Measurements from ENCODE around the gene MAN1C1. TPM values are rescaled to one million over a fixed set of nuclear protein-coding genes. Genes with fewer than 3 reads are reported as not detected.

Gene MAN1C1
- total RNA-seq, 1 experiment from 2014 or later: 1.2 TPM

GRCh38 chr1:25826571-25826970 is 210.0 kb downstream of the MAN1C1 start:
- Histone ChIP-seq H3K4me3 (replicated peaks in 1 of 2; ENCODE audit: low read depth in 1 of 2, low read length in 2 of 2) (no peak overlapping the region), H3K27ac (ENCODE audit: low read depth, low read length) (no peak overlapping the region), H3K79me2 (ENCODE audit: insufficient read depth, low read length) (peaks cover 16% of the 10 kb centered on the region; the same call in 1 of the 2 replicates), H2AFZ (ENCODE audit: low read depth, low read length, poor library complexity, severe bottlenecking) (no peak overlapping the region), H3K9me3 (ENCODE audit: control insufficient read depth in 1 of 2, insufficient read depth in 1 of 2, low read depth in 1 of 2, low read length in 2 of 2) (no peaks in the 10 kb centered on the region), H3K9me2 (ENCODE audit: insufficient read depth) (no peaks in the 10 kb centered on the region), H3K27me3 (ENCODE audit: insufficient read depth, low read length) (no peaks in the 10 kb centered on the region), H3K36me3 (ENCODE audit: control insufficient read depth in 1 of 2, insufficient read depth in 2 of 2, low read length in 2 of 2) (peaks cover 28 to 37% of the 10 kb centered on the region in 2 experiments), H3K9ac (ENCODE audit: low read length) (no peak overlapping the region), H3K4me1 (ENCODE audit: control insufficient read depth in 1 of 2, insufficient read depth in 2 of 2, low read length in 2 of 2) (peaks cover 0 to 4% of the 10 kb centered on the region in 2 experiments; a peak in 1 of 4 replicates), H3K4me2 (ENCODE audit: low read length) (no peak overlapping the region), H4K20me1 (ENCODE audit: insufficient read depth) (no peaks in the 10 kb centered on the region)
- ATAC-seq: no peak
- no peak for DNase-seq (ENCODE audit: low read depth, low spot score)
- RAD21 ChIA-PET (ENCODE audit: low non-redundant PET in 1 of 2, low total read pairs in 2 of 2, uncharacterized antibody in 2 of 2, unreplicated experiment in 2 of 2): no interaction called here
- no TSS peak for BruUV-seq (replicated peaks)
- CTCF ChIA-PET: no interaction called here
- POLR2A ChIA-PET: no interaction called here
- intact Hi-C loops (cut with micrococcal nuclease): no loop called here
- no peak for TF ChIP-seq CEBPB (IDR thresholded peaks at IDR 0.05; ENCODE audit: low read depth)
- TF ChIP-seq POLR2AphosphoS5 (IDR thresholded peaks at IDR 0.05; ENCODE audit: low read depth, low read length): no peak
- no peak for TF ChIP-seq SRF (IDR thresholded peaks at IDR 0.05; ENCODE audit: low read depth)
- TF ChIP-seq ATF3 (IDR thresholded peaks at IDR 0.05): no peak
- TF ChIP-seq ELF1 (IDR thresholded peaks at IDR 0.05; ENCODE audit: borderline replicate concordance, low read depth): no peak
- no peak for TF ChIP-seq CBX3 (IDR thresholded peaks at IDR 0.05; ENCODE audit: low read depth)
- no peak for TF ChIP-seq SP1 (IDR thresholded peaks at IDR 0.05; ENCODE audit: low read depth)
- TF ChIP-seq ZFX (IDR thresholded peaks at IDR 0.05): no peak
- TF ChIP-seq EZH2phosphoT487 (IDR thresholded peaks at IDR 0.05; ENCODE audit: borderline replicate concordance): no peak
- TF ChIP-seq TCF7L2 (IDR thresholded peaks at IDR 0.05; ENCODE audit: borderline replicate concordance, extremely low read depth, insufficient read depth, insufficient read length): no peak
- TF ChIP-seq ZNF274 (IDR thresholded peaks at IDR 0.05; ENCODE audit: low read depth, low read length): no peak
- no peak for TF ChIP-seq REST (IDR thresholded peaks at IDR 0.05; ENCODE audit: low read depth)
- TF ChIP-seq, protein P1, sequence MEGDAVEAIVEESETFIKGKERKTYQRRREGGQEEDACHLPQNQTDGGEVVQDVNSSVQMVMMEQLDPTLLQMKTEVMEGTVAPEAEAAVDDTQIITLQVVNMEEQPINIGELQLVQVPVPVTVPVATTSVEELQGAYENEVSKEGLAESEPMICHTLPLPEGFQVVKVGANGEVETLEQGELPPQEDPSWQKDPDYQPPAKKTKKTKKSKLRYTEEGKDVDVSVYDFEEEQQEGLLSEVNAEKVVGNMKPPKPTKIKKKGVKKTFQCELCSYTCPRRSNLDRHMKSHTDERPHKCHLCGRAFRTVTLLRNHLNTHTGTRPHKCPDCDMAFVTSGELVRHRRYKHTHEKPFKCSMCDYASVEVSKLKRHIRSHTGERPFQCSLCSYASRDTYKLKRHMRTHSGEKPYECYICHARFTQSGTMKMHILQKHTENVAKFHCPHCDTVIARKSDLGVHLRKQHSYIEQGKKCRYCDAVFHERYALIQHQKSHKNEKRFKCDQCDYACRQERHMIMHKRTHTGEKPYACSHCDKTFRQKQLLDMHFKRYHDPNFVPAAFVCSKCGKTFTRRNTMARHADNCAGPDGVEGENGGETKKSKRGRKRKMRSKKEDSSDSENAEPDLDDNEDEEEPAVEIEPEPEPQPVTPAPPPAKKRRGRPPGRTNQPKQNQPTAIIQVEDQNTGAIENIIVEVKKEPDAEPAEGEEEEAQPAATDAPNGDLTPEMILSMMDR (IDR thresholded peaks at IDR 0.05 in 2 of 3, conservative IDR thresholded peaks at IDR 0.05 in 1 of 3; ENCODE audit: borderline replicate concordance in 1 of 3, insufficient read depth in 1 of 3, low read depth in 2 of 3, low read length in 2 of 3): no peak
- TF ChIP-seq ZBTB33 (IDR thresholded peaks at IDR 0.05; ENCODE audit: extremely low read depth, insufficient replicate concordance, low read length): no peak

All from HCT116 (cell line).